Measurements from ENCODE around the gene TMEM150A.

GRCh38 chr2:85599468-85600234 is 2.8 kb downstream of the TMEM150A start:
- TF ChIP-seq, protein P1, sequence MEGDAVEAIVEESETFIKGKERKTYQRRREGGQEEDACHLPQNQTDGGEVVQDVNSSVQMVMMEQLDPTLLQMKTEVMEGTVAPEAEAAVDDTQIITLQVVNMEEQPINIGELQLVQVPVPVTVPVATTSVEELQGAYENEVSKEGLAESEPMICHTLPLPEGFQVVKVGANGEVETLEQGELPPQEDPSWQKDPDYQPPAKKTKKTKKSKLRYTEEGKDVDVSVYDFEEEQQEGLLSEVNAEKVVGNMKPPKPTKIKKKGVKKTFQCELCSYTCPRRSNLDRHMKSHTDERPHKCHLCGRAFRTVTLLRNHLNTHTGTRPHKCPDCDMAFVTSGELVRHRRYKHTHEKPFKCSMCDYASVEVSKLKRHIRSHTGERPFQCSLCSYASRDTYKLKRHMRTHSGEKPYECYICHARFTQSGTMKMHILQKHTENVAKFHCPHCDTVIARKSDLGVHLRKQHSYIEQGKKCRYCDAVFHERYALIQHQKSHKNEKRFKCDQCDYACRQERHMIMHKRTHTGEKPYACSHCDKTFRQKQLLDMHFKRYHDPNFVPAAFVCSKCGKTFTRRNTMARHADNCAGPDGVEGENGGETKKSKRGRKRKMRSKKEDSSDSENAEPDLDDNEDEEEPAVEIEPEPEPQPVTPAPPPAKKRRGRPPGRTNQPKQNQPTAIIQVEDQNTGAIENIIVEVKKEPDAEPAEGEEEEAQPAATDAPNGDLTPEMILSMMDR (IDR thresholded peaks at IDR 0.05), result no peak
- TF ChIP-seq EP300 (IDR thresholded peaks at IDR 0.05; ENCODE audit: low read depth) (no peak), POLR2A (IDR thresholded peaks at IDR 0.05) (no peak), POLR2AphosphoS5 (IDR thresholded peaks at IDR 0.05) (no peak)

Data from transverse colon (tissue), 4 donors.